Adrenal gland (tissue), 5 donors: ENCODE results near the gene SLCO2A1.

Experiments used
- CTCF ChIP-seq, 6 experiments: fragments of 450-650 bp in 4 of 6; fragments of 200-600 bp in 2 of 6; sonication (generic) in 1 of 6; IDR thresholded peaks; 1 replicate in 5 of 6; 2 replicates in 1 of 6; pipeline versions ENCODE4 v1.5.1 to v1.8.0; 2016 to 2021; ENCODE audit warnings: antibody characterized with exemption in 6 of 6, mild to moderate bottlenecking in 2 of 6, moderate library complexity in 1 of 6
- POLR2A ChIP-seq, 2 donors: fragments of 450-650 bp; IDR thresholded peaks; one replicate each; pipeline ENCODE4 v1.6.1; 2017; ENCODE audit warnings: antibody characterized with exemption in 2 of 2, mild to moderate bottlenecking in 2 of 2, moderate library complexity in 1 of 2
- donor health status: DM: no; HTN: no; CAD: no.

DNA sequence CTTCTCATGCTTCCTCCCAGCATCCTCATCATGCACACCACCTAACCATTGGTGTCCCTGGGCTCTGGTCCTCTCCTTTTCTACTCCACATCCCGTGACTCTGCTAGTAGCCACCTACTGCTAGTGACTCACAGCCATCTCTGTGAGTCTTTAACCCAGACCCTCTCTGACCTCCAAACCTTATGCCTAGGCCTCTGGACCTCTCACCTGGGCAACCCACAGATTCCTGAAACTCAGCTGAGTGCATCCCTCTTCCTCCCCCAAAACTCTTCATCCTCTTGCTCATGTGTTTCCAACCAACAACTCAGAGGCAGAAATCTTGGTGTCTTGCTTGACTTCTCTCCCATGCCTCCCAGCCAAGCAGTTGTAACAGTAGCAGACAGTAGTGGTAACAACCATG, 20.0 kb upstream of the SLCO2A1 start:
- TF ChIP-seq CTCF (IDR thresholded peaks at IDR 0.05) (no peak), POLR2A (IDR thresholded peaks at IDR 0.05) (no peak)
